Nephron (organoid): ENCODE data around the gene ANGEL1.

Source experiments
- H3K27ac Mint-ChIP-seq, 3 experiments: 2 replicates each; pipeline ENCODE4 v1.8.0; 2020; ENCODE audit warnings: mixed read lengths in 3 of 3, mild to moderate bottlenecking in 2 of 3, moderate library complexity in 1 of 3
- H3K27me3 Mint-ChIP-seq: 2 replicates; pipeline ENCODE4 v1.8.0; 2021; ENCODE audit warnings: low read depth, mild to moderate bottlenecking, moderate library complexity, mixed read lengths
- H3K36me3 Mint-ChIP-seq: 2 replicates; pipeline ENCODE4 v1.8.0; 2020; ENCODE audit warnings: low read depth, mixed read lengths
- H3K4me1 Mint-ChIP-seq: 2 replicates; pipeline ENCODE4 v1.8.0; 2020; ENCODE audit warnings: mixed read lengths
- H3K4me3 Mint-ChIP-seq, 3 experiments: 2 replicates each; pipeline ENCODE4 v1.8.0; 2020; ENCODE audit warnings: mild to moderate bottlenecking in 3 of 3, mixed read lengths in 3 of 3, moderate library complexity in 2 of 3
- H3K9me3 Mint-ChIP-seq: 2 replicates; pipeline ENCODE4 v1.8.0; 2020; ENCODE audit warnings: mixed read lengths
- CTCF ChIP-seq, 3 experiments: fragments of 200-600 bp; sonication (generic); IDR thresholded peaks; one replicate each; pipeline ENCODE4 v1.5.0; 2021; ENCODE audit warnings: antibody characterized with exemption in 3 of 3; ENCODE audit not compliant: unreplicated experiment in 3 of 3

Gene ANGEL1

GRCh38 chr14:76834241-76834661, 21.6 kb upstream of the ANGEL1 start:
- H3K36me3 Mint-ChIP-seq, result no peaks in the 10 kb centered on the region
- H3K4me3 Mint-ChIP-seq, result no peak overlapping the region
- H3K27ac Mint-ChIP-seq, result no peak overlapping the region
- no peak for TF ChIP-seq CTCF (IDR thresholded peaks at IDR 0.05; ENCODE audit: unreplicated experiment in 3 of 3)
- no peaks in the 10 kb centered on the region for H3K9me3 Mint-ChIP-seq
- H3K27me3 Mint-ChIP-seq, result peaks cover 12% of the 10 kb centered on the region
- H3K4me1 Mint-ChIP-seq, result peaks cover 21% of the 10 kb centered on the region

DNA sequence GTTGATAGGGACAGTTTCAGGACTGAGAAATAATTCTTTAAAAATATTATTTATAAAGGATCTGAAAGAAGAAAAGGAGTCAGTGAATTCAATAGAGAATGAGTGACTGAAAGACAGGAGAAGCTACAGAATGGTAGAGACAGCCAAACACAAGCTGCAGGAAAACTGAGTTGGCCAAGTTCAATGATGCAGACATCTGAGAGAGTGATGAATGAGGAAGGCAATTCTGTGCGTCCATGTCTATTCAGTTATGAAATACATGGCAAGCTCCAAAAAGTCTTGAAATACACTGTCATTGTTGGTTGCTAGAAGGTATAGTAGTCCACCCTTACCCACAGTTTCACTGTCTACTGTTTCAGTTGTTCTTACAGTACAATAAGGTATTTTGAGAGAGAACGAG, 20.3 kb upstream of the ANGEL1 start:
- Mint-ChIP-seq H3K36me3 (no peaks in the 10 kb centered on the region), H3K4me3 (no peak overlapping the region), H3K27me3 (peaks cover 12% of the 10 kb centered on the region), H3K4me1 (peaks cover 33% of the 10 kb centered on the region), H3K27ac (no peak overlapping the region), H3K9me3 (no peaks in the 10 kb centered on the region)
- no peak for TF ChIP-seq CTCF (IDR thresholded peaks at IDR 0.05; ENCODE audit: unreplicated experiment in 3 of 3)

DNA sequence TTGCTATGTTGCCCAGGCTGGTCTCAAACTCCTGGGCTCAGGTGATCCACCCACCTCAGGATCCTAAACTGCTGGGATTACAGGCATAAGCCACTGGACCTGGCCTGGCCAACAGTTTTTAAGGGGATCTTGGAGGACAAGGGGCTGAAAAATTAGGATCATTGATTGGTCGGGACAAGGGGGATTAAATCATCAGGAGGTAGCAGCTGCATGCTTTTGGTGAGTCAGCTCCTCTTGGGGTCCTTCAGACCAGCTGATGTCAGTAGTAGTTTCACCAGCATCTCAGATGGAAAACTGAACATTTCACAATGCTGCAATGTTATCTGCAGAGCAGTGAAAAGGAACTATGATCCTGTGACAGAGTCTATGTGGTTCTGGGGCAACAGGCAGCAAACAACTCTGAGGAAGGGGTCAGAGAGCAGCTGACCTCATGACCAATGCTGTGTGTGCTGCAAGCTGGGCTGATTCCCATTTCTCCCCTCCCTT, 19.9 kb upstream of the ANGEL1 start:
- H3K4me1 Mint-ChIP-seq, result peaks cover 38% of the 10 kb centered on the region
- H3K27ac Mint-ChIP-seq, result no peak overlapping the region
- H3K9me3 Mint-ChIP-seq, result no peaks in the 10 kb centered on the region
- TF ChIP-seq CTCF (IDR thresholded peaks at IDR 0.05; ENCODE audit: unreplicated experiment in 3 of 3), result no peak
- H3K36me3 Mint-ChIP-seq, result no peaks in the 10 kb centered on the region
- no peak overlapping the region for H3K4me3 Mint-ChIP-seq
- peaks cover 10% of the 10 kb centered on the region for H3K27me3 Mint-ChIP-seq

- peaks cover 38% of the 10 kb centered on the region for H3K4me1 Mint-ChIP-seq
- no peak overlapping the region for H3K27ac Mint-ChIP-seq
- H3K36me3 Mint-ChIP-seq, result no peaks in the 10 kb centered on the region
- no peak overlapping the region for H3K4me3 Mint-ChIP-seq
- H3K9me3 Mint-ChIP-seq, result no peaks in the 10 kb centered on the region
- TF ChIP-seq CTCF (IDR thresholded peaks at IDR 0.05; ENCODE audit: unreplicated experiment in 3 of 3), result no peak
- peaks cover 7% of the 10 kb centered on the region for H3K27me3 Mint-ChIP-seq
Measured at GRCh38 chr14:76830556-76830955, 17.9 kb upstream of the ANGEL1 start.

DNA sequence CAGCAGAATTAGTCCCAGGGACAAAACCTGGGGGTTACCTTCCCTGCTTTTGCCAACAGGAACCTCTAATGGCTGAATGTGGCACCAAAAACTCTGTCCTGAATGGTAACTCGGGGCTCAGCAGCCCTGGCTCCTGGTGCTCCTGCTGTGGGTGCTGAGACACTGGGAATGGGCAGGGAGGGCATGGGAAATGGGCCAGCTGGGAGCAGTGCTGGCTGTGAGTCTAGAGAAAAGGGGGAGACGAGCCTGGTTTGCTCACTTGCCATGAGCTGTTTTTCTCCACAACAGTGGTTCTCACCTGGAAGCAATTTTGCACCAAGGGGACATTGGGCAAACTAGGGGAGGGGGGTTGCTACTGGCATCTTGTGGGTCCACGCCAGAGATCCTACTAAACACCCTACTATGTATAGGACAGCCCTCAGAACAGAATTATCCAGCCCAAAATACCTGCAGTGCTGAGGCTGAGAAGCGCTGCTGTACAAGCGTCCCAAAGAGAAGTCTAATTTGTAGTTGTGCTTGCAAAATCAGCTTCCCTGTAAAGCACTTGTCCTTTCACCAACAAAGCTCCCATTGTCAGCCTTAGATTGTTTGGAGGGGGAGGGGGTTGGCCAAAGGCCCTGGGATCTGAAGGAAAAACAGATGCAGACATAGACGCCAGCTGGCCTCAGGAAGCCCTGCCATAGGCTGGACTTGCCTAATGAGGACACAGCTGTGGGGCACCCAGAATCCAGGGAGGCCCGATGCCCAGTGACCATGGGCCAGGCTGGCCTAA, 17.2 kb upstream of the ANGEL1 start:
- H3K27ac Mint-ChIP-seq, result peak overlapping the region in 1 of 3 experiments; percentile 41
- H3K4me1 Mint-ChIP-seq, result peaks cover 38% of the 10 kb centered on the region
- no peaks in the 10 kb centered on the region for H3K36me3 Mint-ChIP-seq
- H3K4me3 Mint-ChIP-seq, result no peak overlapping the region
- peaks cover 7% of the 10 kb centered on the region for H3K27me3 Mint-ChIP-seq
- H3K9me3 Mint-ChIP-seq, result no peaks in the 10 kb centered on the region
- no peak for TF ChIP-seq CTCF (IDR thresholded peaks at IDR 0.05; ENCODE audit: unreplicated experiment in 3 of 3)

DNA sequence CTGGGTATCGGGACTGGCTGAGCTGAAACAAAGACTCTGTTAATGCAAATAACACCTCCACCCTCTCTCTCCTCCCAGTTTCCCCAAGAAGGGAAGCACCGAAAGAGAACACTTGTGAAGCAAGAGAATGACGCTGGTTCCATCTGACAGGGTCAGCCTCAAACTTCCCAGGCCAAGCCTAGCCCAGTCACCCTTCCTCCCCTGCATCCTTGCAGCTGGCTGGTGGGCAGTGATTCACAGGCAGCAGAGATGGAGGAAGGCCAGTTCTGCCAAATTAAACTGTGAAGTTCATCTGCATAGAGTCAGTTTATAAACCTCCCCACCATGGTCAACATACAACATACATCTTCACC, 16.3 kb upstream of the ANGEL1 start:
- Mint-ChIP-seq H3K9me3 (no peaks in the 10 kb centered on the region), H3K4me3 (no peak overlapping the region), H3K27ac (peak overlapping the region in 1 of 3 experiments; percentile 11), H3K36me3 (no peaks in the 10 kb centered on the region), H3K4me1 (peaks cover 31% of the 10 kb centered on the region), H3K27me3 (peaks cover 7% of the 10 kb centered on the region)
- no peak for TF ChIP-seq CTCF (IDR thresholded peaks at IDR 0.05; ENCODE audit: unreplicated experiment in 3 of 3)
